NCI-H2171 (cell line): ENCODE measurements around the gene MAB21L4.

Source experiments
- DNase-seq: peaks from one replicate; lab custom pipeline; 2025; lab: John Stamatoyannopoulos, UW

Gene MAB21L4

DNA sequence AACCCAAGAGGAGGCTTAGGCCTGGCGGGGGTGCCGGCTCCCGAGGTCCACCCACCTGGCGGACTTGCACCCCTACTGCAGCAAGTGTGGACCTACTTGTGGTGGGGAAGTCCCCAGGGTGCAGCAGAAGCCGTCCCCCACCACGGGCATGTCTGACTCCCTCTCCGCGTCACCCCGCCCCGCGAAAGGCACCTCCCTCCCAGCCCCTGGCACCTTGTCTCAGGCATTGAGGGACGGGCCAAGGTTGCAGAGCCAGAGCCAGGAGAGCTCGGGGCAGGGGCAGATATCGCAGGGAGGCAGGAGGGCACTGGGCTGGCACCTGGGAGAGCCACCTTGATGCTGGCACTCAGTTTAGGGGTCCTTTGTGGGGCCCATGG lies 29.2 kb upstream of the MAB21L4 start:
- no peak for DNase-seq

DNA sequence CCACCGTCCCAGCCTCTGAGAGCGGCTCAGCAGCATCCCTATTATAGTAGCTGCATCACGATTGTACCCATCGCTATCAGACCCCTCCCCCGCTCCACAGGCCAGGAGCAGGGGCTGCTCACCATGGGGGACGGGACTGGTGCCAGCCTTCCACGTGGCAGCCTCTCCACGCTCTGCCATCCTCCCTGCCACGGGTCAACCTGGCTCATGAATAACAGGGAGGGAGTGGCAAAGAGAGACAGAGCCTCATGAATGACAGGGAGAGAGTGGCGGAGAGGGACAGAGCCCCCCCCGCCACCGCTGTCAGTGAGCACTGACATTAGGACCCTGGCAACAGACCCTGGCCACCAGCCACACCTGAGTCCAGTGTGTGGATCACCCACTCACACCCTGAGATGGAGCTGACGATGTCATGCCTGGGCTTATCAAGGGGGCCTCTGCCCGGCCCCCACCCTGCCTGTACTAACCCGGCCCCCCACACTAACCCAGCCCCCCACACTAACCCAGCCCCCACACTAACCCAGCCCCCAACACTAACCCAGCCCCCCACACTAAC lies 27.1 kb upstream of the MAB21L4 start:
- no peak for DNase-seq

DNA sequence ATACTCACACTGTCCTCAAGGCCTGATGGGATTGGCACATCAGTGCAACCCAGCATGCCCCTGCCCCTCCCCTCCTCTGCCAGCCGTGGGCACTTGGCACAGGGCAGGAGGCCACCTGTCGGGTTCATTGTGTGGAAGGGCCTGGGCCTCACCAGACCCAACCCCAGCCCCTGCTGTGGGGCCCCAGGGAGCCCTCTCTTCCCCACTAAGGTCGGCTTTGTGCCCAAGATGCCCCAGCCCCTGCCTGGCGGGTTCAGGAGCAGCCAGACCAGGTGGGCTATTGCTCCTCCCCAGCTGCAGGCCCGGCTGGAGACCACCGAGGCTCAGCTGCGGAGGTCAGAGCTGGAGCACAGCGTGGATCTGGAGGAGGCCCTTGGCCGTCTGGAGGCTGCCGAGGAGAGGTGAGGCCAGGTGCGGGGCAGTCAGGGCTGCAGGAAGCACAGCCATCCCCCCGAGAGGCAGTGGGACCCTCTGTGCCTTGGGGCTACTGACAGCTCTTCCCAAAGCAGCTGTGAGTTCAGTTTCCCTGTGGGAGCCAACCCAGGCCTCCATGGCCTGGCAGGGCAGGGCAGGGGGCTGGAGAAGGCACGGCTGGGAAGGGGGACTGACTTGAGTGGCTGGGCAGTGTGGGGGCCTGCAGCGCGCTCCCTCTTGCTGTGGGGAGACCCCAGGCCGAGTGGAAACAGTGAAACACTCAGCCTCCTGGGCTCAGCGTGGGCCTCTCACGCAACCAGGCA lies 26.5 kb upstream of the MAB21L4 start:
- DNase-seq: no peak

DNA sequence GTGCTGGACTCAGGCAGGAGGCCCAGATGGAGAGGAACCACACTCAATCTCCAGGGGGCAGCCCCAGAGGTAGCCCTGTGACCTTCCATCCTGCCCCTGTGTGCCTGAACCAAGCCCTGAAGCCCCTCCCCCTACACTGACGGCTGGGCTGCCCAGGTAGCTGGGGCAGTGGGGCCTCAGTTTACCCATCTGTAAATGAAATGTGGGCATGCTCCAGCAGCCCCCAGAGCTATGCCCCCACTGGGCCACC lies 26.0 kb upstream of the MAB21L4 start:
- DNase-seq: no peak

GRCh38 chr2:240921311-240921994 lies 25.5 kb upstream of the MAB21L4 start:
- no peak for DNase-seq

- DNase-seq: no peak
These were observed 24.9 kb upstream of the MAB21L4 start for GRCh38 chr2:240920783-240921231.

GRCh38 chr2:240919786-240920782 lies 24.1 kb upstream of the MAB21L4 start:
- DNase-seq: no peak

DNA sequence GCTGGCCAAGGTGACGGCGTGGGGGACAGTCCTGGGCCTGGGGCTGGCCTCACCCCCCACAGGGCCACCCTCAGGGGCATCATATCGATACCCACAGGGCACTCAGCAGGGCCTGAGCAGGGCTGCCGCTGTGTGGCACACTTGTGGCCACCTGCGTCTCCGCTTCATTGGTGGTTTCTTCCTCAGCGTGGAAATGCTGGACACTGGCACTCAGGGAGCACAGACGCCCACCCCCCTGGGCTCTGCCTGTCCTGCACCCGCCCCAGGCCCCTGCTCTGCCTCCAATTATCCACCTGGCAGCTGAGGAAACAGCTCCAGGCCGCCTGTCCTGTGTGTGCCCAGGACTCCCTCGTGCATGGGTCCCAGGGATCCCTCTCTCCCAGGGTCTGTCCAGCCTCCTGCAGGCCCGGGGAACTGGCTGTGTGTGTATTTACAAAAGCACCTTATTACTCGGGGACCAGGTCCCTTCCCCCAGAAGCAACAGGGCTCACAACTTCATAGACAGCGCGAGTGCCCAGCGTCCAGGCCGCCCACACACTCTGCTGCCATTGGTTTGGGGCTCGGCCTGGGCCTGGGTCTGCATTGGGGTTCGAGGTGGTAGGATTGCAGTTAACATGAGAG lies 23.3 kb upstream of the MAB21L4 start:
- DNase-seq: no peak

- DNase-seq: no peak
These were observed 22.5 kb upstream of the MAB21L4 start for GRCh38 chr2:240918258-240919091.

GRCh38 chr2:240917684-240918257 lies 21.8 kb upstream of the MAB21L4 start:
- no peak for DNase-seq

GRCh38 chr2:240917009-240917683 lies 21.2 kb upstream of the MAB21L4 start:
- no peak for DNase-seq

DNA sequence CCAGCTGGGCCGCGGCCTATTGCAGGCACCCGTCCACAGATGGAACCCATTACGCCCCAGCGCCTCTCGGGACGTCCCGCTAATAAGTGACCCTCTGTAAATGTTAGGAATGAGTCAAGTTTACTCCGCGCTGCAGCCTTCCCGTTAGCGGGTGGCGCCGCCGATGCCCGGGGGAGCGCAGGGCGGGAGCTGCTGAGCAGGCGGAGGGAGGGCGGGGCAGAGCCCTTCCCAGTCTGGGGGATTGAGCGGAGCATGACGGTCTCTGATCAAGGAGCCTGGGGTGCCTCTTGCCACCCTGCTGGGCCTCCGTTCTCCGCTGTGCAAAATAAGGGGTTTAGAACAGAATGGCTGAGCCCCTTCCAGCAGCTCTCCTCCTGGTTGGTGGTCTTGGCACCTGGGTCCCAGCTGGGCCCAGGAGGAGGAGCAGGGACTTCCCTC lies 20.6 kb upstream of the MAB21L4 start:
- peak; percentile 45 for DNase-seq

- DNase-seq: no peak
These were observed 19.8 kb upstream of the MAB21L4 start for GRCh38 chr2:240915526-240916341.

- no peak for DNase-seq
These were observed 18.9 kb upstream of the MAB21L4 start for GRCh38 chr2:240914645-240915525.

- DNase-seq: no peak
These were observed 18.1 kb upstream of the MAB21L4 start for GRCh38 chr2:240913810-240914644.

GRCh38 chr2:240912878-240913809 lies 17.2 kb upstream of the MAB21L4 start:
- DNase-seq: no peak
